RPMI7951 (cell line): Measurements from ENCODE around the gene ZNF426. TPM values are rescaled to one million over a fixed set of nuclear protein-coding genes. Genes with fewer than 3 reads are reported as not detected.

ENCODE experiments used
- DNase-seq: peaks from one replicate; pipeline ENCODE4 v3.0.0-alpha.2; 2012; ENCODE audit warnings: low read depth
- total RNA-seq: library from RNA; depleted of rRNA; stranded (reverse); fragments of >200 nt; shearing (Covaris generic); gene quantifications from 2 replicates; pipeline ENCODE4 v1.2.3, GENCODE V29; 2014; rRNA removed

ZNF426 gene
- total RNA-seq, 1 experiment from 2014 or later, result 8.5 TPM

DNA sequence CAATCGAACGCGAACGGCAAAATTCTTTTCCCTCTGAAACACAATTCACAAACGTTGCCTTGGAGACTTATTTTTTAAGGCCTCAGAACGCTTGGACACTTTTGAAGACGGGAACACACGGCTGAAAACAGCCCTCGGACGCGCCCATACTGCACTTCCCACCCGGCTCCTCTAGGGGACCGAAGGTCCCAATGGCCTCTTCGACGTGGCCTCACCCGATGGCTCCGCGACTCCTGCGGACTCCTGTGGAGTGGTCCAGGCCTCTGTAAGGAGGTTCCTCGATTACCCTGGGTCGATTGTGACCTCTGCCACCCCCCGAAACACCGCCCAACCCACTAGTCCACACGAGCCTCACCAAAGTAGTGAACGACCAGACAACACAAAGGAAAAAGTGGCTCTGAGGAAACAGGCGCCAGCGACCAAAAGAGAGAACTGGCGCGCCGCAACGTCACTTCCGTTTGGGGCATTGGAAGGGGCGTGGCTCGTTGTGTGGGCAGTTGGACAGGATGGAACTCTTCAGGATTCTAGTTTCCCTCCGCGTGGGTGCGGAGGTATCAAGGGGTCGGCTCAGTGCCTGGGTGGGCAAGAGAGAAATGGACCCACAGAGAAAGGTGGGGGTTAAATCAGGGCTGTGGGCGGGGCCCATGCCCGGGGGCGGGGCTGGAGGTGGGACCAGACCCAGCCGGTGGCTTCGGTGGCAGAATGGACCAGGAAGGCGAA is 40.1 kb downstream of the ZNF426 start, which contains the start of gene ZNF560:
TSS of gene ZNF560 (minus strand) at position 434 of the 720 bp plus-strand sequence. CDS start 23,303 bp downstream, outside the sequence.
- DNase-seq, result peak; percentile 82

DNA sequence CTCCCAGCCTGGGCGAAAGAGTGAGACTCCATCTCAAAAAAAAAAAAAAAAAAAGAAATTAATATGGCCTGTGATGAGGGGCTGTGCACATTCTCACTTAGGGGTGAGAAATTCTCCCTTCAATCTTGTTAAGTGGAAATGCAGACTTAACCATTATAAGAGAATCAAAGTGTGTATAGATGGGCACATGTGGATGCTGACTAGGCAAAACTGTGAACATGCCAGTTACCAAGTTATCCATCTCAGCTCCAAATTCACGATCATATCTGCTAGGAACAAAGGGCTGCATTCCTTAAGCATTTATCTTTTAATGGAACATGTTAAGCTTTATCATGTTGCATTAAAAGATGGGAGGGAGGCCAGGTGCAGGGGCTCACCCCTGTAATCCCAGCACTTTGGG is 44.3 kb downstream of the ZNF426 start:
- DNase-seq, result no peak

DNA sequence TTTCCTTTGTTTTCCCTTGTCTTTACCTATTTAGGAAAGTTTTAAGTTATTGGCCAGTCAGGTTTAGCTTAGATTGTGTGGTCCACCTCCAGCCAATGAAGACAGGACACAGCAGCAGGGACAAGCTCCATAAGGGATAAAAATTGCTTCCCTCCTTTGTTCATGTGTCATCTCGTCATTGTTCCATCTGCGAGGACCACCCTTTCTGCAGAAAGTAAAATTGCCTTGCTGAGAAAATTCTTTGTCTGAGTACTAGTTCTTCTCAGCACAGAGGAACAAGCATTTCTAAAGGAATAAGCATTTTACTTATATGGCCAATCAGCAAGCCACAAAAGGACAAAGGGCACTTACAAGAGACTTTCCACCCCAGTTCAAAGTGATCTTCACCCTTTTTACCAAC is 51.4 kb downstream of the ZNF426 start:
- DNase-seq, result no peak

DNA sequence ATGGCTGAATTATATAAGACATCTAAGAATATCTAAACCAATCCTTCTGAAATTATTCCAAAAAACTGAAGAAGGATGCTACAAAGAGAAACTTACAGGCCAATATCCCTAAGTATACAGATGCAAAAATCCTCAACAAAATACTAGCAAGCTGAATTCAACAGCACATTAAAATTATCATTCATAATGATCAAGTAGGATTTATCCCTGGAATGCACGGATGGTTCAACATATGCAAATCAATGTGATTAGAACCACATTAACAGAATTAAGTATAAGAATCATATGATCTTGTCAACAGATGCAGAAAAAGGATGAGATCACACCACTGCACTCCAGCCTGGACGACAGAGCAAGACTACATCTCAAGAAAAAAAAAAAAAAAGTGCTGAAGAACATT is 53.3 kb downstream of the ZNF426 start:
- DNase-seq, result no peak

DNA sequence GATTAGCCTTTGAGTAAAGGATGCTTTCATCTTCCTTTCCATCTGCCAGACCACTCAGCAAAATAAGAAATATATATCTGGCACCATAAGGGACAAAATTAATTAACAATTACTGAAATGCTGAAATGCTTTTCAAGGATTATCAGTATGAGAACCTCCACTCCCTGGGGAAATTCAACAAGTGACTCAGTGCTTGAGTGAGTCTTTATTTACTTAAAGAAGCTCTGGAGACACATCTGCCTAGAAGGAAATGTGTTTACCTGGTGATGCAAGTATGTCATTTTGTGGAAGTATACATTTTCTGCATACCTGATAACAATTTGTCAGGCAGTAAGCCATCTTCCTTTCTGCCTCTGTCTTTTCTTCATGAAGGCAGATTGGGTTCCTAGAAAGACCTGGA is 63.5 kb downstream of the ZNF426 start:
- no peak for DNase-seq

Other genes starting within 250 kb of the ZNF426 start
- gene ZNF699, start 228.8 kb downstream of the ZNF426 start, total RNA-seq, result 10.1 and 11.7 TPM in 2 replicates
- 14.4 and 21.4 TPM in 2 replicates for gene ZNF559, start 214.5 kb downstream of the ZNF426 start, total RNA-seq
- gene ZNF177, start 175.6 kb downstream of the ZNF426 start, total RNA-seq, result 2.5 and 3.1 TPM in 2 replicates
- 10.8 and 11.5 TPM in 2 replicates for gene ZNF266, start 103.1 kb downstream of the ZNF426 start, total RNA-seq
- 3.1 and 4.2 TPM in 2 replicates for gene ZNF560, start 40.0 kb downstream of the ZNF426 start, total RNA-seq
- gene ZNF121, start 45.9 kb upstream of the ZNF426 start, total RNA-seq, result 29.2 and 31.8 TPM in 2 replicates
- gene ZNF561, start 82.6 kb upstream of the ZNF426 start, total RNA-seq, result 9.0 and 19.2 TPM in 2 replicates
- gene ZNF562, start 136.5 kb upstream of the ZNF426 start, total RNA-seq, result 26.2 and 34.0 TPM in 2 replicates
- gene ZNF846, start 230.1 kb upstream of the ZNF426 start, total RNA-seq, result 12.4 and 12.6 TPM in 2 replicates